ENCODE measurements around the gene LRRC23. TPM values are rescaled to one million over a fixed set of nuclear protein-coding genes. Genes with fewer than 3 reads are reported as not detected.

LRRC23 gene
- total RNA-seq (10 to 100 TPM; 48.7 to 61.0 TPM), polyA plus RNA-seq (10 to 100 TPM; 29.6 to 35.5 TPM)
- long read RNA-seq, donor 1 = 0 reads
- long read RNA-seq, donor 2, partial matches to known transcripts = 0 of 1 reads
- long read RNA-seq, donor 2, other reads (novel, unspliced or antisense) = 0 of 1 reads
- long read RNA-seq, donor 3, partial matches to known transcripts = 0 of 2 reads
- long read RNA-seq, donor 3, other reads (novel, unspliced or antisense) = 0 of 2 reads
- long read RNA-seq, donor 4, partial matches to known transcripts = 0 of 1 reads
- long read RNA-seq, donor 4, other reads (novel, unspliced or antisense) = 0 of 1 reads
- long read RNA-seq, donor 5, partial matches to known transcripts = 0 of 4 reads
- long read RNA-seq, donor 5, other reads (novel, unspliced or antisense) = 0 of 4 reads

- peak; percentile 93 for ATAC-seq (ENCODE audit: insufficient read depth, low FRiP score)
- TF ChIP-seq CTCF (IDR thresholded peaks at IDR 0.05; ENCODE audit: control extremely low read depth, extremely low read depth) = peak; percentile 14
- no peaks in the 10 kb centered on the region for H3K27me3 ChIP-seq (ENCODE audit: control insufficient read depth in 3 of 3, insufficient read depth in 3 of 3, low read length in 2 of 3)
- WGBS, 2 donors = 6 to 7% methylated on average over 34 of the region's 34 CpGs
- peak within 1 kb of the TSS; percentile 49 to 93 for H3K27ac ChIP-seq (ENCODE audit: low read depth in 1 of 2, low read length in 1 of 2)
- H3K9ac ChIP-seq (ENCODE audit: insufficient read depth in 1 of 2, low read length in 2 of 2) = peak within 1 kb of the TSS; percentile 95 to 99
- peak; percentile 98 to 99 (median 98) for DNase-seq
- peak within 1 kb of the TSS; percentile 70 for H3K4me3 ChIP-seq
- no peaks in the 10 kb centered on the region for H3K9me3 ChIP-seq (ENCODE audit: control insufficient read depth in 4 of 4, insufficient read depth in 3 of 4, low read length in 3 of 4)
- peaks cover 4 to 19% (median 8%) of the 10 kb centered on the region in 5 donors for H3K4me1 ChIP-seq (ENCODE audit: control insufficient read depth in 5 of 5, insufficient read depth in 5 of 5, low read length in 5 of 5)
- H3K36me3 ChIP-seq (ENCODE audit: control insufficient read depth in 4 of 4, insufficient read depth in 4 of 4, low read length in 4 of 4) = peaks cover 0 to 5% (median 1%) of the 10 kb centered on the region in 4 donors
Observed at GRCh38 chr12:6904280-6905276, at the start of gene LRRC23. LRRC23 (plus strand) TSS chr12:6904822; CDS start chr12:6905634, 812 bp downstream.

- no peak overlapping the region for H3K9ac ChIP-seq (ENCODE audit: insufficient read depth in 1 of 2, low read length in 2 of 2)
- no peaks in the 10 kb centered on the region for H3K9me3 ChIP-seq (ENCODE audit: control insufficient read depth in 4 of 4, insufficient read depth in 3 of 4, low read length in 3 of 4)
- ATAC-seq (ENCODE audit: insufficient read depth, low FRiP score) (no peak), DNase-seq (no peak)
- H3K36me3 ChIP-seq (ENCODE audit: control insufficient read depth in 4 of 4, insufficient read depth in 4 of 4, low read length in 4 of 4) = peaks cover 23 to 41% (median 31%) of the 10 kb centered on the region in 4 donors
- 92 to 93% methylated on average over 14 of the region's 14 CpGs for WGBS, 2 donors
- H3K27me3 ChIP-seq (ENCODE audit: control insufficient read depth in 3 of 3, insufficient read depth in 3 of 3, low read length in 2 of 3) = no peaks in the 10 kb centered on the region
- TF ChIP-seq CTCF (IDR thresholded peaks at IDR 0.05; ENCODE audit: control extremely low read depth, extremely low read depth) = no peak
- peaks cover 0 to 17% (median 7%) of the 10 kb centered on the region in 5 donors for H3K4me1 ChIP-seq (ENCODE audit: control insufficient read depth in 5 of 5, insufficient read depth in 5 of 5, low read length in 5 of 5)
- H3K4me3 ChIP-seq = no peak overlapping the region
- no peak overlapping the region for H3K27ac ChIP-seq (ENCODE audit: low read depth in 1 of 2, low read length in 1 of 2)
Observed at GRCh38 chr12:6855322-6855721, 49.3 kb upstream of the LRRC23 start.

GRCh38 chr12:6858799-6859198 lies 45.8 kb upstream of the LRRC23 start:
- no peaks in the 10 kb centered on the region for H3K27me3 ChIP-seq (ENCODE audit: control insufficient read depth in 3 of 3, insufficient read depth in 3 of 3, low read length in 2 of 3)
- H3K9me3 ChIP-seq (ENCODE audit: control insufficient read depth in 4 of 4, insufficient read depth in 3 of 4, low read length in 3 of 4) = no peaks in the 10 kb centered on the region
- no peak overlapping the region for H3K27ac ChIP-seq (ENCODE audit: low read depth in 1 of 2, low read length in 1 of 2)
- H3K9ac ChIP-seq (ENCODE audit: insufficient read depth in 1 of 2, low read length in 2 of 2) = no peak overlapping the region
- ATAC-seq (ENCODE audit: insufficient read depth, low FRiP score) (no peak), DNase-seq (no peak)
- H3K4me3 ChIP-seq = no peak overlapping the region
- WGBS, 2 donors = 93 to 97% methylated on average over 2 of the region's 2 CpGs
- no peak for TF ChIP-seq CTCF (IDR thresholded peaks at IDR 0.05; ENCODE audit: control extremely low read depth, extremely low read depth)
- H3K4me1 ChIP-seq (ENCODE audit: control insufficient read depth in 5 of 5, insufficient read depth in 5 of 5, low read length in 5 of 5) = no peaks in the 10 kb centered on the region
- H3K36me3 ChIP-seq (ENCODE audit: control insufficient read depth in 4 of 4, insufficient read depth in 4 of 4, low read length in 4 of 4) = peaks cover 29 to 56% (median 51%) of the 10 kb centered on the region in 4 donors

Measured in lung (tissue), 16 donors.